Small intestine (tissue), 7 donors: Measurements from ENCODE around the gene EIF2S2. TPM values are rescaled to one million over a fixed set of nuclear protein-coding genes. Genes with fewer than 3 reads are reported as not detected.

Source experiments
- DNase-seq, 2 donors: peaks; one replicate each; pipeline versions ENCODE4 v3.0.0 to v3.0.0-alpha.2; 2013
- FAIRE-seq: peaks from 2 replicates; lab custom pipeline; 2012; peaks lifted over from hg19 to GRCh38; lab: Jason Lieb, UNC
- H3K27ac ChIP-seq, 3 donors: one replicate each; pipeline ENCODE4 v1.5.1; 2013; ENCODE audit warnings: low read length in 2 of 3, mild to moderate bottlenecking in 2 of 3, control low read depth in 1 of 3, inconsistent platforms in 1 of 3, low read depth in 1 of 3, moderate library complexity in 1 of 3
- H3K27me3 ChIP-seq, 3 donors: one replicate each; pipeline ENCODE4 v1.6.1; 2013; ENCODE audit warnings: low read length in 3 of 3, inconsistent platforms in 1 of 3; ENCODE audit not compliant: control insufficient read depth in 3 of 3, insufficient read depth in 3 of 3
- H3K36me3 ChIP-seq, 3 donors: one replicate each; pipeline ENCODE4 v1.6.1; 2013; ENCODE audit warnings: low read length in 3 of 3, inconsistent platforms in 1 of 3, low read depth in 1 of 3, mild to moderate bottlenecking in 1 of 3, moderate library complexity in 1 of 3; ENCODE audit not compliant: control insufficient read depth in 3 of 3, insufficient read depth in 2 of 3
- H3K4me1 ChIP-seq, 3 donors: one replicate each; pipeline ENCODE4 v1.6.1; 2013; ENCODE audit warnings: low read length in 2 of 3, inconsistent platforms in 1 of 3, low read depth in 1 of 3, mild to moderate bottlenecking in 1 of 3, moderate library complexity in 1 of 3; ENCODE audit not compliant: control insufficient read depth in 3 of 3, insufficient read depth in 2 of 3
- H3K4me3 ChIP-seq, 3 donors: one replicate each; pipeline ENCODE4 v1.5.1; 2013; ENCODE audit warnings: low read length in 3 of 3, control low read depth in 1 of 3, inconsistent platforms in 1 of 3, low read depth in 1 of 3, mild to moderate bottlenecking in 1 of 3, moderate library complexity in 1 of 3
- H3K9me3 ChIP-seq, 2 donors: one replicate each; pipeline ENCODE4 v1.6.1; 2013; ENCODE audit warnings: low read depth in 1 of 2, low read length in 1 of 2; ENCODE audit not compliant: control insufficient read depth in 2 of 2, insufficient read depth in 1 of 2
- WGBS, 3 donors: extraction: QIAGEN DNeasy Blood & Tissue Kit; methylation state at CpG; one replicate each; pipeline ENCODE4 v1.1.7; 2013; 5-methylcytosine and 5-hydroxymethylcytosine counted together
- polyA plus RNA-seq, 4 donors: library from polyadenylated mRNA; stranded (reverse) in 3 of 4; unstranded in 1 of 4; fragments of 200-250 nt in 3 of 4; fragments of 120-200 nt in 1 of 4; gene quantifications; one replicate each; pipeline versions ENCODE4 v1.2.1 to v1.2.3, GENCODE V29; 2013
- donor health status: healthy with polysubstance abuse.
- donor health status: control.
- donor health status: control.
- donor health status: Bipolar disorder and iron deficiency.
- donor health status: healthy.

EIF2S2 gene
- polyA plus RNA-seq, 4 donors = 41.4 to 93.5 (median 55.3) TPM

- H3K27me3 ChIP-seq = no peaks in the 10 kb centered on the region
- FAIRE-seq (no peak), DNase-seq (peak in 1 of 2 donors; percentile 45)
- peaks cover 0 to 10% (median 0%) of the 10 kb centered on the region in 3 donors for H3K36me3 ChIP-seq
- peak overlapping the region; percentile 58 to 96 (median 92) for H3K27ac ChIP-seq
- H3K4me1 ChIP-seq = peaks cover 4 to 7% (median 6%) of the 10 kb centered on the region in 3 donors
- peak overlapping the region; percentile 36 to 98 (median 49) for H3K4me3 ChIP-seq
- no peaks in the 10 kb centered on the region for H3K9me3 ChIP-seq
- WGBS, 3 donors = 1 to 2% (median 1%) methylated on average over 18 of the region's 18 CpGs
Observed at GRCh38 chr20:34112600-34113101, 608 bp upstream of the EIF2S2 start.

DNA sequence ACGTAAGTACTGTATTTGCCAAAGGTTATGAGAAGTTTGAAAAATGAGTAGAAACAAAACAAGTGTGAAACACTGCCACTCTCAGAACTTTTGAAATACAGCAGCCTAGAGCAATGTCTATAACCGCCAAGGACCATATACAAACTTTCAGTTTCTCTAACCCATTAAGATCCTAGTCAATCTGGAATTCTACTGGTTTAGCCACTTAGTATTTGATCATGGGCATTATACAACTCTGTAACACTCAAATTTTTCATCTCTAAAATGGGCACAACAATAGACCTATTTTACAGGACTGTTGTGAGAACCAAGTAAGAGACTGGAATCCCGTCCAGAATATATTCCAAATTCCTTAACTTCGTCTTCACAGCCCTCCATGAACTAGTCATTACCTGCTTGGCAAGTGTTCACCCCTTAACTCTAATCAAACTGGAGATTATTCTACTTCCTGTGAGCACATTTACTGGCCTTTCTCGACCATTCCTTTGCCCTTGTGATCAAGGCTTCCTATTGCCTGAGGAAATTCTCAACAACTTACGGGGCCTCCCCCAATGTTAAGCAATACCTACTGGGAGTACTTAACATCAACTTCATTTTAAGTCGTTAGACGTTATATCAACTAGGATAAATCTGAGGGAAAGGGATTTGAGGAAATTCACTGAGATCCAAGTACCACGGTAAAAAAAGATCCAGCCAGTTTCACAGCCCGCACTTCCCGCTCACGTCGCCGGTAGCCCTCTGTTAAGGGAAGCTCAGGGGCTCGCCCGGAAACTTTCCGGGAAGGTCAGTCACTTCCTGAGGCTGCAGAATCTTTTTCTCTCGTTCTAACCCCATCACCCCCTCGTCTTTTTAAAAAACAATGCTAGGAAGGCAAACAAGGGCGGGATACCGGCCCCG is 1.1 kb downstream of the EIF2S2 start:
- peak; percentile 48 to 76 for DNase-seq
- no peak for FAIRE-seq
- H3K4me3 ChIP-seq = peak overlapping the region; percentile 59 to 98 (median 77)
- peaks cover 0 to 14% (median 2%) of the 10 kb centered on the region in 3 donors for H3K36me3 ChIP-seq
- H3K4me1 ChIP-seq = peaks cover 4 to 7% (median 6%) of the 10 kb centered on the region in 3 donors
- peak overlapping the region; percentile 90 to 96 (median 95) for H3K27ac ChIP-seq
- no peaks in the 10 kb centered on the region for H3K9me3 ChIP-seq
- no peaks in the 10 kb centered on the region for H3K27me3 ChIP-seq
- WGBS, 3 donors = 0 to 1% (median 1%) methylated on average over 22 of the region's 22 CpGs

GRCh38 chr20:34110025-34110744 is 1.9 kb downstream of the EIF2S2 start:
- peak overlapping the region in 2 of 3 donors; percentile 77 to 98 for H3K4me3 ChIP-seq
- 57 to 73% (median 69%) methylated on average over 10 of the region's 10 CpGs for WGBS, 3 donors
- H3K4me1 ChIP-seq = peaks cover 4 to 7% (median 6%) of the 10 kb centered on the region in 3 donors

GRCh38 chr20:34109442-34109841 is 2.6 kb downstream of the EIF2S2 start:
- H3K9me3 ChIP-seq = no peaks in the 10 kb centered on the region
- H3K27me3 ChIP-seq = no peaks in the 10 kb centered on the region
- no peak overlapping the region for H3K27ac ChIP-seq
- DNase-seq (no peak), FAIRE-seq (no peak)
- WGBS, 3 donors = 85 to 86% (median 86%) methylated on average over 6 of the region's 6 CpGs
- H3K4me1 ChIP-seq = peaks cover 4 to 7% (median 6%) of the 10 kb centered on the region in 3 donors
- no peak overlapping the region for H3K4me3 ChIP-seq
- peaks cover 2 to 20% (median 7%) of the 10 kb centered on the region in 3 donors for H3K36me3 ChIP-seq

More at GRCh38 chr20:34110025-34110744, 1.9 kb downstream of the EIF2S2 start:
- Histone ChIP-seq H3K9me3 (no peaks in the 10 kb centered on the region), H3K27me3 (no peaks in the 10 kb centered on the region), H3K36me3 (peaks cover 1 to 17% (median 2%) of the 10 kb centered on the region in 3 donors), H3K27ac (peak overlapping the region in 2 of 3 donors; percentile 18 to 95)
- FAIRE-seq (no peak), DNase-seq (no peak)

GRCh38 chr20:34108616-34109174 is 3.3 kb downstream of the EIF2S2 start:
- no peak overlapping the region for H3K4me3 ChIP-seq
- H3K27ac ChIP-seq = no peak overlapping the region
- WGBS, 3 donors = 74 to 75% (median 74%) methylated on average over 4 of the region's 4 CpGs

DNA sequence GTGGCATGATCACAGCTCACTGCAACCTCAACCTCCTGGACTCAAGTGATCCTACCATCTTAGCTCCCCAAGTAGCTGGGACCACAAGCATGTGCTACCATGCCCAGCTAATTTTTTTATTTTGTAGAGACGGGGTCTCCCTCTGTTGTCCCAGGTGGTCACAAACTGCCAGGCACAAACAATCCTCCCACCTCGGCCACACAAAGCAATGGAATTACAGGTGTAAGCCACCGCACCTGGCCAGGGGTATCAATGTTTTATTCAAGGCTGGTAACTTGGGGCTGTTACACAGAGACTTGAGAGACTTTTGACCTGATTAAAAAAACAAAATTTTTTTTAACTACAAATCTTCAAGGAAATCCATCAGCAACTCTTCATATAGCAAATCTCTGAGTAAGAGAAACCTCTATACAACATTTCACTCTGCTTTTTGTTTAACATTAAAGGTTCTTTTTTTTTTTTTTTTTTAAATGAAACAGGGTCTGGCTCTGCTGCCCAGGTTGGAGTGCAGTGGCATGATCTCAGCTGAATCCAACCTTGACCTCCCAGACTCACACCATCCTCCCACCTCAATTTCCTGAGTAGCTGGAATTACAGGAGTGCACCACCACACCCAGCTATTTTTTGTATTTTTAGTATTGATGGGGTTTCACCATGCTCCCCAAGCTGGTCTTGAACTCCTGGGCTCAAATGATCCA is 5.9 kb downstream of the EIF2S2 start:
- 90 to 96% (median 95%) methylated on average over 3 of the region's 3 CpGs for WGBS, 3 donors
- no peak overlapping the region for H3K4me3 ChIP-seq
- H3K9me3 ChIP-seq = no peaks in the 10 kb centered on the region
- H3K27ac ChIP-seq = no peak overlapping the region
- FAIRE-seq = no peak
- peaks cover 14 to 35% (median 21%) of the 10 kb centered on the region in 3 donors for H3K36me3 ChIP-seq
- DNase-seq = no peak
- H3K27me3 ChIP-seq = no peaks in the 10 kb centered on the region
- peaks cover 4 to 7% (median 6%) of the 10 kb centered on the region in 3 donors for H3K4me1 ChIP-seq

More at GRCh38 chr20:34108616-34109174, 3.3 kb downstream of the EIF2S2 start:
- FAIRE-seq (no peak), DNase-seq (no peak)
- Histone ChIP-seq H3K27me3 (no peaks in the 10 kb centered on the region), H3K36me3 (peaks cover 4 to 25% (median 13%) of the 10 kb centered on the region in 3 donors), H3K4me1 (peaks cover 4 to 7% (median 6%) of the 10 kb centered on the region in 3 donors), H3K9me3 (no peaks in the 10 kb centered on the region)

DNA sequence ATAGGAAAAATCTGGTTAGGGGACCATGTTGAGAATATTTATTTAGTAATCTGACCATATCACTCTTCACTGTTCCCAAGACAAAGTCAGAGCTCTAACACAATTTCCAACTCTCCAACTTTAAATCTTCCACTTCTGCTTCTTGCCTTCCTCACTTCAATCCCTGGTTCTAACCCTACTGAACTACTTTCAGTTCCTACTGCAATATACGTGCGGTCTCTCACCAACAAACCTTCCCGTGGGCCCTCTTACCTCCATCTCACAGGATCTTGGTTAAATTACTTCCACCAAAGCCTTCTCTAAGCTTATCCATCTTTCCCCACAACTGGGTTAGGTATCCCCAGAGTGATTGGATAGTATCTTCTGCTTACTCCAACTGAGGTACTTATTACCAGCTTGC is 8.0 kb downstream of the EIF2S2 start:
- WGBS, 3 donors = 84 to 92% (median 88%) methylated on average over 3 of the region's 3 CpGs
- peaks cover 18 to 41% (median 27%) of the 10 kb centered on the region in 3 donors for H3K36me3 ChIP-seq

More for the DNA sequence above, 8.0 kb downstream of the EIF2S2 start:
- H3K9me3 ChIP-seq = no peaks in the 10 kb centered on the region
- no peaks in the 10 kb centered on the region for H3K27me3 ChIP-seq
- H3K4me1 ChIP-seq = no peaks in the 10 kb centered on the region
- no peak overlapping the region for H3K27ac ChIP-seq
- H3K4me3 ChIP-seq = no peak overlapping the region
- DNase-seq = no peak
- no peak for FAIRE-seq
